ENCODE results near the gene KPNA3. TPM values are rescaled to one million over a fixed set of nuclear protein-coding genes. Genes with fewer than 3 reads are reported as not detected.

The KPNA3 gene
- polyA plus RNA-seq, 1 of the 3 experiments (the other 2 are of a cell fraction), result 11.3 TPM

DNA sequence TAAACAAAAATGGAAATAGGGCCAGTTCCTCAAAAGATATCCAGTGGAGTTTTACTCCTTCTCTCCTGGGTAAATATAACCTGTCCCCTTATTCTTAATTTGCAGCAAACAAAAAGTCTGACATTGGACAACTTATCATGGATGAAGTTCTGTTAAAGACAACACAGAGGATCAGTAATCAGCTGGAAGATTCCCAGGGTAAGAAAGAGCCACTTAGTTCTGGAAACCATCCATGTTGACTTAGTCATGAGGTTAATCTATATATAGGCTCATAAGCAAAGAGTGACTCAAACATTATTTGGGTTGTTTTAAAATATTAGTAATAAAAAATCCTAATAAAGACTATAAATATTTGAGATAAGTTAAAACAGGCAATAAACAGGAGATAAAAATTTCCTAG lies 60.7 kb downstream of the KPNA3 start:
- peaks cover 22% of the 10 kb centered on the region; the same call in 1 of the 2 replicates for H3K79me2 ChIP-seq (ENCODE audit: insufficient read depth)
- no peak overlapping the region for H3K4me3 ChIP-seq (ENCODE audit: low read depth in 2 of 2, low read length in 1 of 2)
- peak overlapping the region; percentile 12 to 74; a peak in 3 of 4 replicates for H3K27ac ChIP-seq (ENCODE audit: low read depth in 2 of 2, low read length in 1 of 2)
- no peaks in the 10 kb centered on the region for H3K27me3 ChIP-seq (ENCODE audit: insufficient read depth)
- TF ChIP-seq, protein P1, sequence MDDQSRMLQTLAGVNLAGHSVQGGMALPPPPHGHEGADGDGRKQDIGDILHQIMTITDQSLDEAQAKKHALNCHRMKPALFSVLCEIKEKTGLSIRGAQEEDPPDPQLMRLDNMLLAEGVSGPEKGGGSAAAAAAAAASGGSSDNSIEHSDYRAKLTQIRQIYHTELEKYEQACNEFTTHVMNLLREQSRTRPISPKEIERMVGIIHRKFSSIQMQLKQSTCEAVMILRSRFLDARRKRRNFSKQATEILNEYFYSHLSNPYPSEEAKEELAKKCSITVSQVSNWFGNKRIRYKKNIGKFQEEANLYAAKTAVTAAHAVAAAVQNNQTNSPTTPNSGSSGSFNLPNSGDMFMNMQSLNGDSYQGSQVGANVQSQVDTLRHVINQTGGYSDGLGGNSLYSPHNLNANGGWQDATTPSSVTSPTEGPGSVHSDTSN (IDR thresholded peaks at IDR 0.05), result 0 out of 2 replicates have a peak, but pooled peaks have one; percentile 12
- peak; percentile 56; the same call in 1 of the 2 replicates for TF ChIP-seq NFIC (IDR thresholded peaks at IDR 0.05; ENCODE audit: borderline replicate concordance)
- peak; percentile 54; the same call in 1 of the 2 replicates for TF ChIP-seq FOSL2 (IDR thresholded peaks at IDR 0.05; ENCODE audit: borderline replicate concordance, low read depth)
- no peak for TF ChIP-seq TAF1 (IDR thresholded peaks at IDR 0.05; ENCODE audit: borderline replicate concordance, low read depth, low read length)
- no peak for TF ChIP-seq ELF1 (IDR thresholded peaks at IDR 0.05)
- TF ChIP-seq JUND (IDR thresholded peaks at IDR 0.05), result peak; percentile 55
- TF ChIP-seq TCF12 (IDR thresholded peaks at IDR 0.05), result peak; percentile 31; the same call in 1 of the 2 replicates
- peak; percentile 88 for TF ChIP-seq MEF2A (IDR thresholded peaks at IDR 0.05; ENCODE audit: borderline replicate concordance, low read depth)
- DNase-seq, result no peak
- H3K9me2 ChIP-seq, result no peaks in the 10 kb centered on the region
- peaks cover 14% of the 10 kb centered on the region for H4K20me1 ChIP-seq (ENCODE audit: insufficient read depth)
- H3F3A ChIP-seq (replicated peaks; ENCODE audit: insufficient read depth), result peaks cover 35% of the 10 kb centered on the region
- no peak overlapping the region for H2AFZ ChIP-seq (ENCODE audit: low read depth)
- ChIA-PET POLR2A (no interaction called here), CTCF (no interaction called here)
- H3K9ac ChIP-seq, result no peak overlapping the region
- H3K4me1 ChIP-seq (ENCODE audit: control insufficient read depth in 1 of 2, insufficient read depth in 2 of 2, low read depth in 1 of 2, low read length in 1 of 2), result peaks cover 0 to 12% of the 10 kb centered on the region in 2 experiments; a peak in 2 of 4 replicates
- H3K9me3 ChIP-seq, result no peaks in the 10 kb centered on the region
- peaks cover 16 to 32% of the 10 kb centered on the region in 2 experiments for H3K36me3 ChIP-seq (replicated peaks in 1 of 2; ENCODE audit: control insufficient read depth in 1 of 2, insufficient read depth in 2 of 2, low read length in 1 of 2)
- H3K4me2 ChIP-seq, result 0 out of 2 replicates have a peak overlapping the region, but pooled peaks have one; percentile 1

GRCh38 chr13:49716615-49717014 lies 75.9 kb downstream of the KPNA3 start:
- Histone ChIP-seq H3K4me3 (ENCODE audit: low read depth in 2 of 2, low read length in 1 of 2) (no peak overlapping the region), H3K36me3 (replicated peaks in 1 of 2; ENCODE audit: control insufficient read depth in 1 of 2, insufficient read depth in 2 of 2, low read length in 1 of 2) (peaks cover 56 to 85% of the 10 kb centered on the region in 2 experiments), H2AFZ (ENCODE audit: low read depth) (no peak overlapping the region), H3K27ac (ENCODE audit: low read depth in 2 of 2, low read length in 1 of 2) (no peak overlapping the region), H3K79me2 (ENCODE audit: insufficient read depth) (no peaks in the 10 kb centered on the region), H3K27me3 (ENCODE audit: insufficient read depth) (no peaks in the 10 kb centered on the region), H3K4me2 (no peak overlapping the region), H3K9me3 (peaks cover 18% of the 10 kb centered on the region), H3K4me1 (ENCODE audit: control insufficient read depth in 1 of 2, insufficient read depth in 2 of 2, low read depth in 1 of 2, low read length in 1 of 2) (no peaks in the 10 kb centered on the region), H3F3A (replicated peaks; ENCODE audit: insufficient read depth) (peaks cover 5% of the 10 kb centered on the region), H4K20me1 (ENCODE audit: insufficient read depth) (no peaks in the 10 kb centered on the region), H3K9me2 (no peaks in the 10 kb centered on the region), H3K9ac (no peak overlapping the region)
- DNase-seq, result no peak
- CTCF ChIA-PET, result no interaction called here
- TF ChIP-seq RAD21 (IDR thresholded peaks at IDR 0.05; ENCODE audit: low read length), result no peak
- no peak for TF ChIP-seq FOXM1 (IDR thresholded peaks at IDR 0.05; ENCODE audit: low read depth)
- TF ChIP-seq GATA2 (CRISPR knock-in tag; IDR thresholded peaks at IDR 0.05), result no peak
- no peak for TF ChIP-seq USF2 (IDR thresholded peaks at IDR 0.05; ENCODE audit: borderline replicate concordance, low read depth, low read length)
- no peak for TF ChIP-seq NRF1 (IDR thresholded peaks at IDR 0.05; ENCODE audit: low read depth, low read length)
- no peak for TF ChIP-seq FOXJ3 (CRISPR knock-in tag; IDR thresholded peaks at IDR 0.05)
- no peak for TF ChIP-seq RXRA (IDR thresholded peaks at IDR 0.05; ENCODE audit: borderline replicate concordance, low read depth)
- TF ChIP-seq RCOR1 (IDR thresholded peaks at IDR 0.05; ENCODE audit: low read length), result no peak
- no peak for TF ChIP-seq POLR2AphosphoS5 (IDR thresholded peaks at IDR 0.05; ENCODE audit: low read depth, low read length)
- TF ChIP-seq JUND (IDR thresholded peaks at IDR 0.05), result no peak
- no peak for TF ChIP-seq RFX5 (IDR thresholded peaks at IDR 0.05; ENCODE audit: low read length)
- no peak for TF ChIP-seq FOSL2 (IDR thresholded peaks at IDR 0.05; ENCODE audit: borderline replicate concordance, low read depth)
- TF ChIP-seq, protein P2, sequence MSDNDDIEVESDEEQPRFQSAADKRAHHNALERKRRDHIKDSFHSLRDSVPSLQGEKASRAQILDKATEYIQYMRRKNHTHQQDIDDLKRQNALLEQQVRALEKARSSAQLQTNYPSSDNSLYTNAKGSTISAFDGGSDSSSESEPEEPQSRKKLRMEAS (IDR thresholded peaks at IDR 0.05; ENCODE audit: low read depth), result no peak
- no peak for TF ChIP-seq SMC3 (IDR thresholded peaks at IDR 0.05; ENCODE audit: low read depth, low read length)
- TF ChIP-seq YY1 (IDR thresholded peaks at IDR 0.05; ENCODE audit: low read depth), result no peak
- no peak for TF ChIP-seq ZBTB33 (IDR thresholded peaks at IDR 0.05; ENCODE audit: borderline replicate concordance, low read depth)
- TF ChIP-seq TCF12 (IDR thresholded peaks at IDR 0.05), result no peak
- POLR2A ChIA-PET, result no interaction called here
- 94% methylated on average over 6 of the region's 6 CpGs for WGBS (ENCODE audit: low lambda C conversion rate)

Data from SK-N-SH (cell line).